HepG2 (cell line): ENCODE results near the gene FBXL13. TPM values are rescaled to one million over a fixed set of nuclear protein-coding genes. Genes with fewer than 3 reads are reported as not detected.

Experiments
- DZIP1 ChIP-seq: sonication (generic); formaldehyde crosslinking; IDR thresholded peaks from 2 replicates; pipeline ENCODE4 v1.5.0; 2020; ENCODE audit warnings: mild to moderate bottlenecking, missing genetic modification reagents
- JUN ChIP-seq: sonication (generic); formaldehyde crosslinking; IDR thresholded peaks from 2 replicates; pipeline ENCODE4 v1.4.0; 2020; ENCODE audit warnings: mild to moderate bottlenecking, missing genetic modification reagents
- MAX ChIP-seq: IDR thresholded peaks from 2 replicates; pipeline ENCODE4 v1.6.1; 2012; ENCODE audit warnings: inconsistent platforms
- PBX3 ChIP-seq: sonication (generic); formaldehyde crosslinking; IDR thresholded peaks from 2 replicates; pipeline ENCODE4 v1.8.1; 2023; ENCODE audit warnings: missing genetic modification reagents, inconsistent platforms, borderline replicate concordance
- PLRG1 ChIP-seq: fragments of 450-650 bp; conservative IDR thresholded peaks from 2 replicates; pipeline ENCODE4 v1.6.1; 2016
- RFXAP ChIP-seq: sonication (generic); formaldehyde crosslinking; IDR thresholded peaks from 2 replicates; pipeline ENCODE4 v1.4.0; 2020; ENCODE audit warnings: missing genetic modification reagents, borderline replicate concordance
- SIN3B ChIP-seq: fragments of 150-350 bp; IDR thresholded peaks from 2 replicates; pipeline ENCODE4 v1.6.1; 2014; ENCODE audit warnings: low read length
- TCF7 ChIP-seq: sonication (generic); IDR thresholded peaks from 2 replicates; pipeline ENCODE4 v1.6.1; 2016; ENCODE audit warnings: antibody characterized with exemption, low read depth
- XRCC5 ChIP-seq: fragments of 200-400 bp; formaldehyde crosslinking; optimal IDR thresholded peaks from 2 replicates; pipeline ENCODE3; 2017; ENCODE audit warnings: mild to moderate bottlenecking, low read length
- ZBTB14 ChIP-seq: sonication (generic); formaldehyde crosslinking; IDR thresholded peaks from 2 replicates; pipeline ENCODE4 v1.4.0; 2020; ENCODE audit warnings: missing genetic modification reagents
- ZBTB7A ChIP-seq: sonication (generic); formaldehyde crosslinking; IDR thresholded peaks from 2 replicates; pipeline ENCODE4 v1.8.0; 2022; ENCODE audit warnings: mild to moderate bottlenecking, missing genetic modification reagents
- ZNF160 ChIP-seq: sonication (generic); formaldehyde crosslinking; IDR thresholded peaks from 2 replicates; pipeline ENCODE4 v1.8.0; 2022; ENCODE audit warnings: mild to moderate bottlenecking, inconsistent platforms, missing genetic modification reagents
- ZSCAN29 ChIP-seq: sonication (generic); formaldehyde crosslinking; conservative IDR thresholded peaks from 2 replicates; pipeline ENCODE4 v1.4.0; 2020; ENCODE audit warnings: mild to moderate bottlenecking, missing genetic modification reagents
- polyA plus RNA-seq, 8 experiments: library from polyadenylated mRNA; depleted of rRNA in 3 of 8; stranded (reverse) in 7 of 8; unstranded in 1 of 8; fragments of >200 nt; fragmentation: Illumina TruSeq in 4 of 8; extraction: Trizol in 4 of 8; gene quantifications; 2 replicates each; pipeline versions ENCODE4 v1.2.1 to v1.2.3, GENCODE V29; 2011 to 2016; ENCODE audit warnings: low read depth in 4 of 8, missing spikeins in 1 of 8, mixed read lengths in 1 of 8; ENCODE audit not compliant: insufficient read depth in 1 of 8
- total RNA-seq, 5 experiments: library from RNA; depleted of rRNA; stranded (reverse); fragments of >200 nt; fragmentation: Illumina TruSeq; extraction: Trizol; gene quantifications; 2 replicates each; pipeline ENCODE4 v1.2.3, GENCODE V29; 2016; ENCODE audit warnings: low read depth in 1 of 5
- TF ChIP-seq, protein P1 (sequence below): sonication (generic); formaldehyde crosslinking; IDR thresholded peaks from 2 replicates; pipeline ENCODE4 v1.5.1; 2020; ENCODE audit warnings: missing genetic modification reagents, mild to moderate bottlenecking, borderline replicate concordance
- TF ChIP-seq, protein P2 (sequence below): sonication (generic); formaldehyde crosslinking; IDR thresholded peaks from 2 replicates; pipeline ENCODE4 v1.4.0; 2020; ENCODE audit warnings: missing genetic modification reagents
- TF ChIP-seq, protein P3 (sequence below): IDR thresholded peaks from 2 replicates; pipeline ENCODE4 v1.6.1; 2018; ENCODE audit warnings: missing genetic modification reagents

Gene FBXL13
- total and polyA plus RNA-seq, 2 of the 13 experiments (the other 11 are each of a cell fraction or from before 2014, with no cell fraction given): 0.24 to 0.77 TPM

- TF ChIP-seq ZBTB14 (peak; percentile 50; the same call in 1 of the 2 replicates), ZSCAN29 (CRISPR knock-in tag) (no peak), ZBTB7A (CRISPR knock-in tag) (peak; percentile 23; the same call in 1 of the 2 replicates), TCF7 (no peak), JUN (CRISPR knock-in tag) (no peak), DZIP1 (CRISPR knock-in tag) (no peak; the same call in 1 of the 2 replicates), PBX3 (CRISPR knock-in tag) (0 out of 2 replicates have a peak, but pooled peaks have one; percentile 29), XRCC5 (peak; percentile 76), PLRG1 (no peak), RFXAP (no peak), ZNF160 (CRISPR knock-in tag) (0 out of 2 replicates have a peak, but pooled peaks have one; percentile 19), MAX (peak; percentile 70), SIN3B (no peak)
- TF ChIP-seq, protein P1, sequence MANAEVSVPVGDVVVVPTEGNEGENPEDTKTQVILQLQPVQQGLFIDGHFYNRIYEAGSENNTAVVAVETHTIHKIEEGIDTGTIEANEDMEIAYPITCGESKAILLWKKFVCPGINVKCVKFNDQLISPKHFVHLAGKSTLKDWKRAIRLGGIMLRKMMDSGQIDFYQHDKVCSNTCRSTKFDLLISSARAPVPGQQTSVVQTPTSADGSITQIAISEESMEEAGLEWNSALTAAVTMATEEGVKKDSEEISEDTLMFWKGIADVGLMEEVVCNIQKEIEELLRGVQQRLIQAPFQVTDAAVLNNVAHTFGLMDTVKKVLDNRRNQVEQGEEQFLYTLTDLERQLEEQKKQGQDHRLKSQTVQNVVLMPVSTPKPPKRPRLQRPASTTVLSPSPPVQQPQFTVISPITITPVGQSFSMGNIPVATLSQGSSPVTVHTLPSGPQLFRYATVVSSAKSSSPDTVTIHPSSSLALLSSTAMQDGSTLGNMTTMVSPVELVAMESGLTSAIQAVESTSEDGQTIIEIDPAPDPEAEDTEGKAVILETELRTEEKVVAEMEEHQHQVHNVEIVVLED: peak; percentile 76
- TF ChIP-seq, protein P2, sequence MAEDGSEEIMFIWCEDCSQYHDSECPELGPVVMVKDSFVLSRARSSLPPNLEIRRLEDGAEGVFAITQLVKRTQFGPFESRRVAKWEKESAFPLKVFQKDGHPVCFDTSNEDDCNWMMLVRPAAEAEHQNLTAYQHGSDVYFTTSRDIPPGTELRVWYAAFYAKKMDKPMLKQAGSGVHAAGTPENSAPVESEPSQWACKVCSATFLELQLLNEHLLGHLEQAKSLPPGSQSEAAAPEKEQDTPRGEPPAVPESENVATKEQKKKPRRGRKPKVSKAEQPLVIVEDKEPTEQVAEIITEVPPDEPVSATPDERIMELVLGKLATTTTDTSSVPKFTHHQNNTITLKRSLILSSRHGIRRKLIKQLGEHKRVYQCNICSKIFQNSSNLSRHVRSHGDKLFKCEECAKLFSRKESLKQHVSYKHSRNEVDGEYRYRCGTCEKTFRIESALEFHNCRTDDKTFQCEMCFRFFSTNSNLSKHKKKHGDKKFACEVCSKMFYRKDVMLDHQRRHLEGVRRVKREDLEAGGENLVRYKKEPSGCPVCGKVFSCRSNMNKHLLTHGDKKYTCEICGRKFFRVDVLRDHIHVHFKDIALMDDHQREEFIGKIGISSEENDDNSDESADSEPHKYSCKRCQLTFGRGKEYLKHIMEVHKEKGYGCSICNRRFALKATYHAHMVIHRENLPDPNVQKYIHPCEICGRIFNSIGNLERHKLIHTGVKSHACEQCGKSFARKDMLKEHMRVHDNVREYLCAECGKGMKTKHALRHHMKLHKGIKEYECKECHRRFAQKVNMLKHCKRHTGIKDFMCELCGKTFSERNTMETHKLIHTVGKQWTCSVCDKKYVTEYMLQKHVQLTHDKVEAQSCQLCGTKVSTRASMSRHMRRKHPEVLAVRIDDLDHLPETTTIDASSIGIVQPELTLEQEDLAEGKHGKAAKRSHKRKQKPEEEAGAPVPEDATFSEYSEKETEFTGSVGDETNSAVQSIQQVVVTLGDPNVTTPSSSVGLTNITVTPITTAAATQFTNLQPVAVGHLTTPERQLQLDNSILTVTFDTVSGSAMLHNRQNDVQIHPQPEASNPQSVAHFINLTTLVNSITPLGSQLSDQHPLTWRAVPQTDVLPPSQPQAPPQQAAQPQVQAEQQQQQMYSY (CRISPR knock-in tag): 0 out of 2 replicates have a peak, but pooled peaks have one; percentile 20
- TF ChIP-seq, protein P3, sequence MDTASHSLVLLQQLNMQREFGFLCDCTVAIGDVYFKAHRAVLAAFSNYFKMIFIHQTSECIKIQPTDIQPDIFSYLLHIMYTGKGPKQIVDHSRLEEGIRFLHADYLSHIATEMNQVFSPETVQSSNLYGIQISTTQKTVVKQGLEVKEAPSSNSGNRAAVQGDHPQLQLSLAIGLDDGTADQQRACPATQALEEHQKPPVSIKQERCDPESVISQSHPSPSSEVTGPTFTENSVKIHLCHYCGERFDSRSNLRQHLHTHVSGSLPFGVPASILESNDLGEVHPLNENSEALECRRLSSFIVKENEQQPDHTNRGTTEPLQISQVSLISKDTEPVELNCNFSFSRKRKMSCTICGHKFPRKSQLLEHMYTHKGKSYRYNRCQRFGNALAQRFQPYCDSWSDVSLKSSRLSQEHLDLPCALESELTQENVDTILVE (CRISPR knock-in tag): peak; percentile 97
Observed at GRCh38 chr7:103074519-103075336, at the start of gene FBXL13, which contains the start of gene ARMC10 (continued).
